ENCODE measurements around the gene MCM8.
A peak's percentile ranks its signal among the peaks of the same experiment; 100 is the strongest.

MCM8 gene

DNA sequence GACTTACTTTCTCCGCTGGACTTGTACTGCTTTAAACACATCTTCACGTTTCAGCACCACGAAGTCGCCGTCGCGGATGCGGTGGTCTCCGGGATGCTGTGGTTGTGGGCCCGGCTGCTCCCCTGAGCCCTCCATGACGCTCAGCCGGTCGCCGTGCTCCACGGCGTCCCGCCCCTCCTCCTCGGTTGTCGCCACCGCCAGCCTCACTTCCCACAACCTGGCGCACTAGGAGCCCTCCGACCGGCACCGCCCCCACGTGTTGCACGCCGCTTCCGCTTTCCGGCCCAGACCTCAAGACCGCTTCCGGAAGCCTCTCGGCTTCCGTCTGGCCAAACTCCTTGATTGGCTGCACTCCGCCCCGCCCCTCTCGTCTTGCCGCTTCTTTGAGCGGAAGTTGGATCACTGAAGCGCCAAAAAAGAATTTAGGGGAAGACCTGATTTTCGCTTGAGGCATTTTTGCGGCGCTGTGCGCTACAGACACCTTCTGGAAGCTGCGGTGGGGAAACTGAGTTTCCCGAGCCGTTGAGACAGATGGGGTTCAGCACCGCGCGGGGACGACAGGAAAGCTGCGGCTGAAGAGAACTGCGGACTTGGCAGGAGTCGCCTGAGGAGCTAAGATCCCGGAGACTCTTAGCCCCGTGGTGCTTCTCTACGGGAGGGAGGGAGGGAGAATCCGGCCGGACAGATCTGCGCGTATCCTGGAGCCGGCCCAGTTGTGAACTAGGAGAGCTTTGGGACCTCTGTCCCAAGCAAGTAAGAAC is at the start of gene MCM8, which contains the start of gene TRMT6:
TSS of gene MCM8 (plus strand) at position 382 of the 761 bp plus-strand sequence. CDS start 1,364 bp downstream, outside the sequence.
TSS of gene TRMT6 (minus strand) at position 263 of the 761 bp plus-strand sequence. CDS start at position 135, 128 bp downstream.
- DNase-seq = peak; percentile 98

DNA sequence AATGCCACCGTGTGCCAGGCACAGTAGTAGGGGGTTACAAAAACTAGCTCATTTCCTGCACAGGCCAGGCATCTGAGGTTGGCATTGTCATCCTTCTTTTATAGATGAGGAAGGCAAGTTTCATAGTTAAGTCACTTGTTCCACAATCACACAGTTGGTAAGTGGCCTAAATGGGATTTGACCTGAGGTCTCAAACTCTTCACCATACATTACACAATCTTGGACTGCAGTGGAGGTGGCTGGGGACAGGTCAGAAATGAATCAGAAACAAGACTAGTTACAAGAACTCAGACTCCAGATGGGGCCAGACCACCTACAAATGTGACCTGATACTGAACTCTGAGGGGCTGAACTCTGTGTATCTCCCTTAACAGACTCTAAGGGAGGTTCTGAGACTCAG is 49.5 kb upstream of the MCM8 start:
- DNase-seq = no peak

DNA sequence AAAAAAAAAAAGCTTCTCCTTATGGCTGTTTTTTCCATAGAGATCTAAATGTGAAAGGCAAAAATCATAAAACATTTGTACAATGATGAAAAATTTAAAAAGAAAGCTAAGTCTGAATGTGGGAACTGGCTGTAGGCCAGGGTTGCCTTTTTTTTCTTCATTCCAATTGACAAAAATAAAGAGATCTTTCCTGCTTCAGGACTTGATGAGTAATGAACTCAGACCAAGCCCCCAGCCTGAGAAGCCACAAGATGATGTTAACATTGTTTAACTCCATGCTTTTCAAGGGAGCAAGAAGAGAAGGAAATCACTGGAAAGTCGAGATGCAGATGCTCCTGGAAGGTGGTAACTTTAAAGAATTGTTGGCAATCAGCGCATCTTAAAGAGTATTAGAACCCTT is 41.5 kb upstream of the MCM8 start:
- DNase-seq = no peak

DNA sequence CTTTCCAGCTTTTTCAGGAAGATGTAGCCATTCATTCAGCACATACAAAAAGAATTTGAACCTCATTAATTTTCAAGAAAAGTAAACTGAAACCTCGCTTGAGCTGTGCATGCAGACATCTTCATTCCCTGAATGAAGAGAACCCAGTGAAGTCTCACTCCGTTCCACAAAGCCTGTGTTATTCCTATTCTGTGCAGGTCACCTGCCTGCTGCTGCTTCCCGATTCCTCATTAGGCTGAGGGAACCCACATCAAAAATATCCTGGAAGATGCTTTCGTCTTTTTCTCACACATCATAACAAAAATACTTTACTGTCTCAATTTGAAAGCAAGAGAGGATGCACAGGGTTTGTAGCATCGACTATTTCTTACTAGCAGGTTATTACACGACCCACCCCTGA is 40.3 kb upstream of the MCM8 start:
- no peak for DNase-seq

DNA sequence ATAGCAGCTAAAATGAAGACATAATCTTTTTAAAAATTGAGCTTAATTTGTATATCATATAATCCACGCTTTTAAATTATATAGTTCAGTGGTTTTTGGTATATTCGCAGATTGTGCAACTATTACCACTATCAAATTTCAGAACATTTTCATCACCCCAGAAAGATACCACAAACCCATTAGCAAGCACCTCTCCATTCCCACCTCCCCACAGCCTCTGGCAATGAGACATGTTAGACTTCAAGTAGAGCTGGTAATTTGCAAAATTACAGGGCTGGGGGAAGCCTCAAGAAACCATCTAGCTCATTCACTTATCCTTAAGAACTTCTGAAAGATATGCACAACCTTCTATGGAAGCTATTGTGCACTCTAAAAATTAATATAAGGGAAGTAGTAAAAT is 37.3 kb upstream of the MCM8 start:
- DNase-seq = peak; percentile 9

DNA sequence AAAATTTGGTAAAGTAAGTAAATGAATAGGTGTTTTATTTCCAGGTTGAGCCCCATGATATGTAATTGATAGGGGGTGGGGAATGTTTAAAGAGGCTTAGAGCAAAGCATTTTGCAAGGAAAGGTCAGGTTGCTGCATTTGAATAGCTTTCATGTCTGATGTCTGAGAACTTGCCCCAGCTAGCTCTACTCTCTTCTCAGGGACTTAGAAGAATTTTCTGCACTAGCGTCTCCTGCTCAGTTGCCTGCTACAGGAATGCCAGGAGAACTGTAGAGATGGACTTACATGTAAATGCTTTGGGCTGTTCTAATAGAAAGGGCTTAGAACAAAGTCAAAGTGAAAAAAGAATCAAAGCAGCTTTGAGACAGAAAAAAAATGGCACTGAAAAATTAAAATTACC is 35.6 kb upstream of the MCM8 start:
- DNase-seq = no peak

DNA sequence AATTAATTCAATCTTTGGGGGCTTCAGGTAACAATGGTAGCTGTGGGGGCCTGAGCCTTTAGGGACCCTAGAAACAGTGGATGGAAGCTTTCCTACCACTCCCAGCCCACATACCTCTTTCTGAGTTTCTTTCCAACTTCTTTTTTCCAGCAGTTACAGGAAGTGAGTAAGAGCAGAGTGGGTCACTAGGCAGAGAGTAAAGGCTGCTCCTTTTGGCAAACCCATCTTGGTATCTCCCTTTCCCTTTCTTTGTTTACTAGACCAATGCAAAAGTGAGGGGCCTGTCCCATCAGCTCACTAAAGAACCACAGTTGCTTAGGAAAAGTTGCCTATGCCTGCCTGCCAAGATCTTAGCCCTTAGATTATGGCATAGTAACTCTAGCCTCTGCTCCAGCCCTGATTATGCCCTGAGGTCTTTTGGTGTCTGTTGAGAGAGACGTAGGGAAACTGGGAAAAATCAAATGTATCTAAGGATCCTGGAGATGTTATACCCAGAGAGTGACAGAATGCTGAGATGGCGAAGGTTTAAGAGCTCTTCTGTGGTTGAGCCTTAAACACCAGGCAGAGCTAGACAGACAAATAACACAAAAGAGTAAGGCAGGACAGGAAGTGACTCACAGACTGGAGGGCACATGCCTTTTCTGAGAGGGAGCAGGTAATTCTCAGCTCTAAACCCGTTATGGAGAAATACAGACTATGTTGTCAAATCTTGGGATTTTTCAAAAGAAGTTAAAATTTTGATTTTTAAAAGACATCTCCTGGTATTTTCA is 31.4 kb upstream of the MCM8 start:
- peak; percentile 57 for DNase-seq

DNA sequence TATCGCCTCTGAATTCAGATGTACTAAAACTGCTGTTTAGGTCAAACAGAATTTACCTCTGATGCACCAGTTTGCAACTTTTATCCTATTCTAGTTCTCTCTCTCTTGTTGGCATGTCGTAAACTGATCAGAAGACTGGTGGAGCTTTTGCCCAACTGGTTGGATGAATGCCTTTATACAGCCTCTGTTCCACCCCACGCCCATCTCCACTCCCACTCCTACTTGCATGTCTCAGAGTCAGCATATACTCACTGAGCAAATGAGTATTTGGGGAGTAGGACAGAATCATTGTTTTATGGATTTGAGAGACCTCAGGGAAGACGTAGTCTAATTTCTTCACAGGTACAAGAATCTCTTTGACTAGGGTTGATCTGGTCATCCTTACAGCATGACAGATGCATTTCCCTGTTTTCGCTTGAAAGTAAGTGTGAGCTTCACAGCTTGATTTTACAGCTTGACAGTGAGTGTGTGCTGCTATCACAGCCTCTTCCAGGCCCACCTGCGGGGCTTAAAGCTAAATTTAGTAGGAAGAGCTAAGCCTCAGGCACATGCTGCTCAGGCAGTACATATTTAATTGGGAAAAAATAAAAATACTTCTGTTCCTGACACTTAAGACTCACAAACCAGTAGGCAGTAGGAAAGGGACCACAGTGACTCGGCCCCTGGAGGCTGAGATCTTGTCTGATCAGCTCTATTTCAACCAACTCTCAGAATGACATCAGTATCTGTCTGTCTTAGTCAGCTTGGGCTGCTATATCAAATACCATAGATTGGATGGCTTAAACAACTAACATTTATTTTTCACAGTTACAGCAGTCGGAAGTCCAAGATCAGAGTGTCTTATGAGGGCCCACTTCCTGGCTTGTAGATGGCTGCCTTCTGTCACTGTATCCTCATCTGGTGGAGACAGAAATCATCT is 30.6 kb upstream of the MCM8 start:
- no peak for DNase-seq

DNA sequence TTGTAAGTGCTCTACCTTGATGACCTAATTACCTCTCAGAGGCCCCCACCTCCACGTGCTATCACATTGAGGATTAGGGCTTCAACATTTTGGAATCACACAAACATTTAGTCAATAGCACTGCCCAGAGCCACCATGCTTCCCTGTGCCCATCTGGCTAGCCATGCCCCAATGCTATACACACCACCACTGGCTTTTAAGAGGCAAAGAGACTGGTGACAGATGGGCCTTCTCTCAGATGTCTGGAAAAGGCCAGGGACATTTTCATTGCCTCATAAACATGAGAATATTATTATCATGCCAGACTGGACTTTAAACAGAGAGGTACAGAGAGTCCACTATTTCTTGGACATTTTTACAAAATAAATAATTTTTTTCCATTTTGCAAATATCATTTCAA is 29.9 kb upstream of the MCM8 start:
- no peak for DNase-seq

DNA sequence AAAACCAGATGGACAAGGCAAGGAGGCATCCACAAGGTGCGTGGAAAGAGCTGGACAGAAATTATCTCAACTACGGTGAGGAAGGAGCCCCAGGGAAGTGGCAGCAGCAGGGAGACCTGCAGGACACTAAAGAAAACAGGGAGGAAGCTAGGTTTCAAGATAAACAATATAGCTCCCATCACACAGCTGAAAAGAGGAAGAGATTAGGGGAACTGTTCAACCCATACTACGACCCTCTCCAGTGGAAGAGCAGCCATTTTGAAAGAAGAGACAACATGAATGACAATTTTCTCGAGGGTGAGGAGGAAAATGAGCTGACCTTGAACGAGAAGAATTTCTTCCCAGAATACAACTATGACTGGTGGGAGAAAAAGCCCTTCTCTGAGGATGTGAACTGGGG is 27.0 kb upstream of the MCM8 start:
- peak; percentile 61 for DNase-seq

DNA sequence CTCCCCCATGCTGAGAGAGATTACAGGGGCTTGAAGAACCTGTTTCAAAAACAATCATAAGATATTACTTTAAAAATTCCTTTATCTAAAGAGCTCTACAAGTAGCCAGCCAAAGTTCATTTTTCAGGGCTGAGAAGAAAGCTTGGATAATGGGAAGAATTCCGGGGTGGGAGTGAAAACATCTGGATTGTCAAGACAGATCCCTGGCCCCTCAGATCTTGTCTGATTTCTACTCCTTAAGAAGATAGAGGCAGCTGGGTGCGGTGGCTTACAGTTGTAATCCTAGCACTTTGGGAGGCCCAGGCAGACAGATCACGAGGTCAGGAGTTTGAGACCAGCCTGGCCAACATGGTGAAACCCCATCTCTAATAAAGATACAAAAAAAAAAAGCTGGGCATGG is 24.9 kb upstream of the MCM8 start:
- no peak for DNase-seq

DNA sequence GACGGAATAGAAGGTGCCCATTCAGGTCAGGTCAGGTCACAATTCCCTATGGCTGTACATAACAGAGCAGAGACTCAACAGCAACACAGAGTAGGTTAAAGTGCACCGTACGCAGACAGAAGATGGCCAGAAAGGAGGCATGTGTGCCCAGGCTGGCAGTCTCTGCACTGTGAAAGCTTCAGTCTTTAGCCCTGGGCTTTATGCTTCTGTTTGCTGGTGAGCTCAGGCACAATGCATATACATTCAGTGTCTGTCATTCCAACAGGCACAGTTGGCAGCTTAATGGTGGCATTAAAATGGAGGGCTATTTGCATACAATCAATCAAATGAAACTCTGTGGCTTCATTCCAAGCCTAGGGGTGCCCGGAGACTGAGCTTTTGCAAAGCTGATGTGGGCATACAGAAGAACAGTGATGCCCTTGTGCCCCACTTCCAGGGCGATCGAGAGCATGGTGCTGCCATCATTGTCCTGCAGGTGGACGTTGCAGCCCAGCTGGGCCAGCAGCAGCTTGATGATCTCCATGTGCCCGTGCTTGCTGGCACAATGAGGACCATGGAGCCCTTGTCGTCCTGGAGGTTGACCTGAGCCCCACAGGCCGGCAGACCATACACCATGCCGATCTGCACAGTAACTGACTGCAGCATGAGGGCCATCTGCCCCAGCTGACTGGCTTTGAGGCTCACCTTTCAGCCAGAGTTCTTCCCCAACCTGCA is 22.5 kb upstream of the MCM8 start:
- no peak for DNase-seq

DNA sequence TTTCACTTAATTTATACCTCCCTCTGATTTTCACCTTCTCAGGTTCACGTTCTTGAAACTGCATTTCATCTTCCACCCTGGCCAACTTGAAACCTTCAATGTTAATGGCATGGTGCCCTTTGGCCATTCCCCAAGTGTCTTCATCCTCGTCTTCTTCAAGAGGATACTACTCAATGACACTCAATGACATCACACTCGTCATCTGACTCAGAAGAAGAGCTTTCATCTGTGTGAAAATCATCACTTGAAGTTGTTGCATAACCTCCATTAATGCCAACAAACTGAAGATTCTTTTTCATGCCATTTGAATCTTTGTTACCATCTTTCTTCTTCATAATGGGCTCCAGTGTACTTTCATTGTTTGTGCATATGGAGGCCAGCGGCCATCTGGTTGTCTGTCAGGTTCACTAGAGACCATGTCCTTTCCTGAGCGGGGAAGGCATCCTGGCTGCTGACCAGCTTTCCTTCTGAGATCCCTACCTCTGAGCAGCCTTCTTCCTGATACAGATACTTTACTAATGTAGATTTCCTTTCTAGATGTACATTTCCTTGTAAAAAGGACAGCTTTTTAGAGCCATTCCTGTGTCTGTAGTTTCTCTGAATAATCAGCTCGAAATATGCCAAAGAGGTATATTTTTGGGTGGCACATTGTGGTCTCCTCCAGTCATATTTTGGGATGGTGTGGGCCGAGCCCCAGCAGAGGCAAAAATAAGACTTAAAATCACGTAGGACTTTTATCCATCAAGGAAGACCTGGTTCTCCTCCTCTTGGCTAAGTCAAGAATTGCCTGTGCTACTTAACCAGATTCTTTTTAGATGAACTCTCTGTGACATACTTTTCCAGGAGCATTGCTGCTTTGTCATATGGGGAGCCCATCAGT is 21.4 kb upstream of the MCM8 start:
- DNase-seq = peak; percentile 13

DNA sequence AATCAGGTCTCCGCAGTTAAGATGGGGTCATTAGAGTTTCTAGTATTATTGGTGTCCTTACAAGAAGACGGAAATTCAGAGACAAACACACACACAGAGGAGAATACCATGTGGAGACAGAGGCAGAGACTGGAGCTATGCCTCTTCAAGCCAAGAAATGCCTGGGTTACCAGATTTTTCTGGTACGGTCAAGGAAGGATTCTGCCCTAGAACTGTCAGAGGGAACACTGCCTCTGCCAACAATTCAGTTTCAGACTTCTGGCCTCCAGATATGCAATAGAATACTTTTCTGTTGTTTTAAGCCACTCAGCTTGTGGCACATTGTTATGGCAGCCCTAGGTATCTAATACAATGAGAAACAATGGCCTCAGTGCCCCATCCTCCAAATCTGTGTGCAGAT is 19.0 kb upstream of the MCM8 start:
- no peak for DNase-seq

DNA sequence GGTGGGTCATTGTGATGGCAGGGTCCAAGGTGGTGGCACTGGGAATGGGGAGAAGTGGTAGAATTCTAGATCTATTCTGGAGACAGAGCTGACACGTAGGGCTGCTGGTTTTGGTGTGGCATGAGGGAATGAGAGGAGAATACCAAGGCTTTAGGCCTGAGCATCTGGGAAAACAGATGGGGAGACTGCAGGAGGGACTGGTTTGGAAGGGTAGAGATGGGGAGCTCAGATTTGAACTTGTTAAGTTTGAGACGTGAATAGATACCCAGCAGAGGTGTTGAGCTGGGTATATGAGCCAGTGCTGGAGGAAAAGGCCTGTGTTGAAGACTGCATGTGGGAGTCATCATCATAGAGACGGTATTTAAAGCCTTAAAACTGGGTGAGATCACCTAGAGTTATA is 17.7 kb upstream of the MCM8 start:
- DNase-seq = no peak

DNA sequence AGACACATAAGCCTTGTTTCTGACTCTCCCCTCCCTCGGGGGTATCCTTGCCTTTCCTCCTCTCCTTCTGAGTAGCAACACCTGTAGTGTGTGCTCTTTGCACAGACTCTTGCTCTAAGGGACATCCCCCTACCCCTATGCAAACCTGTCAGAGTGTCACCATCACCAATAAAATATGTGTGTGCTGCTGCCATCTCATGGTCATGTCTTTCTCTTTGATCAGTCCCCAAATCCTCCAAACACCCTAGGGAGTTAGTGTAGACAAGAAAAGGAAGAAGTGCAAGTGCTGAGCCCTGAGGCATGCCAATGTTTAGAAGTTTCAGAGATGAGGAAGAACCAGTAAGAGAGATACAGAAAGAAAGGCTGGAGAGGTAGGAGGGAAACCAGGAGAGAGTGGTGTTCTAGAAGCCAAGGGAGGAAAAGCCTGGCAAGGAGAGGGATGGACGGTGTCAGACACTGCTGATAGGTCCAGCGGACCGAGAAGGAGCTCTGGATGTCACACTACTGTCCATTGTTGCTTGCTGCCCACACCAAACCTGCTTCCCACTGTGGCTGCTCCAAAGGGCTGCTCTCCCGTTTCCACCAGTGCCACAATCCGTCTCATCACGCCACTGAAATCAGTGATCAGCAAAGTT is 16.5 kb upstream of the MCM8 start:
- DNase-seq = peak; percentile 74

DNA sequence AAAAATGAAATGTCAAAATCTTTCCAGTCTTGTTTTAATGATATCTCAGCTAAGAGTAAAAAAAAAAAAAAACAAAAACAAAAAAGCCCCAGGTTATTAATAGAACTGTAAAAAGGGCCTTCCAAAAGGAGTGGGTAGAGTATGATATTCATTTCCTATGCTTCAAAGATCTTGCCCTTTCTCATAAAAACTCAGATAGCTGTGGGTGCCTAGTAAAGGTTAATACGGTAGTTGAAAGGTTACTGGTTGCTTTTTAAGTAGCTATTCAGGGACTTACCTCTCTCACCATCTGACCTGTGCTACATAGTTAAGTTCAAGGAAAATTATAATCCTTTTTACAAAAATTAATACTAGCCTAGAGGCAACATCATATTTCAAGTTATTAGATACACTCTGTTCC is 15.1 kb upstream of the MCM8 start:
- DNase-seq = no peak

DNA sequence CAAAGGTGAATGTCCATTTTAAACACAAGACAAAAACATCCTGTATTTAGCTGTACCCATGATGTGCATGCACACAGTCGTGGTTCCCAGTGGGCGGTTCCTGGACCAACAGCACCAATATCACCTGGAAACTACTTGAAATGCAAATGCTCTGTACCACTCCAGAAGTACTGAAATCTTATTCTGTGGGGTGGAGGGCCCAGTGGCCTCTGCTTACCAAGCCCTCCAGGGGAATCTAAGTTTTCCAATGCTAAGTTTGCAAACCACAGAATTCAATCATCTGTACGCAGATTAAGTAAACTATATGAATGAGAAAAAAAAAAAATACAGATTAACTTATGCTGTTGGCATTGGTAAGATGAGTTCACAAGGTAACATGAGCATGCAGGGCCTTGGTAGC is 14.2 kb upstream of the MCM8 start:
- DNase-seq = no peak

DNA sequence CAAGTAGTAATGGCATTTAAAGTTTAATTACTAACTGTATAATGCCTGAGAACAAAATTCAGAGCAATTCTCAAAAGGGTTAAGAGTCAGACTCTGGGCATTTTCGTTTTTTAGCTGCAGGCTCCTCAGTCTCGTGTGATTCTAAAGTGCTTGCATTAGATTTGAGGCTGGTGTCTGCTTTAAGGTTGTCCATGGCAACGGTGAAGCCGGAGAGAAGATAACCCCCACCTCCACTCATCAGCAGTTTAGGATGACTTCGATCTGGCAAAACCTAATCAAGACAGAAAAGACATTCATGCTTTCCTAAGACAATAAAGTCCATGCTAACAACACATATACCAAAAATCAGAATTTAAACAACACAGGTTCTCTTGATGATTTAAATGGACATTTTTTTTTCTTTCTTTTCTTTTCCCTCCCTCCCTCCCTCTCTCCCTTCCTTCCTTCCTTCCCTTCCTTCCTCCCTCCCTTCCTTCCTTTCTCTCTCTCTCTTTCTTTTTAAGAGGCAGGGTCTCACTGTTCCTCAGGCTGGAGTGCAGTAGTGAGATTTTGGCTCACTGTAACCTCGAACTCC is 11.9 kb upstream of the MCM8 start:
- DNase-seq = no peak

DNA sequence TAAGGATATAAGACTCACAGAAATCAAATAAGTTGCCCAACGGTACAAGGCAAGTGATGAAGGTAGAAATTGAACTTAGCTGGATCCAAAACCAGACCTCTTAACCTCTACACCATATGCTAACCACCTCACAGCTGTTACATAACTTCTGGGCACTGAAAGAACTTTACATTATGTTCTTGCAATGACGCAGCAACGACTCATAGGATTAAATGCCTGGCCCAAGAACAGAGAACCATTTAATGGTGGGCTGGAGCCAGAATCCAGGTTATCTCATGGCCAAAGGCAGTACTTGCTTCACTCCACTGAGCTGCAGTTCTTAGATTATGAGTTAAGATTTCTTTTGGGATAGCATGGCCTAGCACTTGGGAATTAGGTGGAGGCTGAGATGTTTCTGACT is 4.5 kb upstream of the MCM8 start:
- peak; percentile 62 for DNase-seq

DNA sequence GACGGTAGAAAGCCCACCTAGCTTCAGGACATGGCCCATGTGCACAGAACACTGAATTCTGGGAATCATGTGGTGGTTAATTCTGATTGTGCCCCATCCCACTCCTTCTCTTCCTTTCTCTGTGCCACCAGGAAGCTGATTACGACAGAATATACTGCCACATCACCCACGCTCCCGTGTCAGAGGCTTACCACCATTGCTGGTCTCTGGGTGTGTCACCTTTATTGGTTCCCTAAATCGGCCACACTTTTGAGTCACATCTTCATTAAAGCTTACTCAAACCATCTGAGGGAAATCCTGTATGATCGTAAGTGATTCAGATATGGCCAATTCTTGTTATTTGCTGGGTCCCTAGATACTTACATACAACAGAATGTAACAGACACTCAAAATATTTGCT is 3.2 kb upstream of the MCM8 start:
- peak; percentile 72 for DNase-seq

All from MV-4-11 (cell line).